BE2C (cell line): Measurements from ENCODE around the gene TTF1.

Experiments used
- DNase-seq: peaks from one replicate; pipeline ENCODE4 v3.0.0-alpha.2; 2020
- H3K27me3 ChIP-seq: fragments of 250-450 bp; sonication (Bioruptor Pico); 2 replicates; pipeline ENCODE4 v1.5.1; 2020; ENCODE audit warnings: mild to moderate bottlenecking
- H3K36me3 ChIP-seq: fragments of 250-450 bp; sonication (Bioruptor Pico); 2 replicates; pipeline ENCODE4 v1.5.1; 2020; ENCODE audit warnings: mild to moderate bottlenecking
- H3K4me1 ChIP-seq: fragments of 250-450 bp; sonication (Bioruptor Pico); 2 replicates; pipeline ENCODE4 v1.5.1; 2020
- H3K4me3 ChIP-seq: 2 replicates; pipeline ENCODE4 v1.5.1; 2011; ENCODE audit warnings: low read depth, low read length
- H3K9me3 ChIP-seq: fragments of 250-450 bp; sonication (Bioruptor Pico); 2 replicates; pipeline ENCODE4 v1.5.1; 2020
- CTCF ChIP-seq: IDR thresholded peaks from 2 replicates; pipeline ENCODE4 v1.5.1; 2012; ENCODE audit warnings: mild to moderate bottlenecking, low read depth, low read length

Gene TTF1

GRCh38 chr9:132351404-132352045 is 55.1 kb downstream of the TTF1 start:
- Histone ChIP-seq H3K4me1 (peaks cover 4% of the 10 kb centered on the region; the same call in 1 of the 2 replicates), H3K9me3 (no peaks in the 10 kb centered on the region), H3K4me3 (no peak overlapping the region), H3K36me3 (peaks cover 43% of the 10 kb centered on the region), H3K27me3 (no peaks in the 10 kb centered on the region)
- no peak for TF ChIP-seq CTCF
- no peak for DNase-seq

- TF ChIP-seq CTCF: no peak
- H3K4me1 ChIP-seq: peaks cover 4% of the 10 kb centered on the region; the same call in 1 of the 2 replicates
- H3K27me3 ChIP-seq: no peaks in the 10 kb centered on the region
- DNase-seq: no peak
- peaks cover 49% of the 10 kb centered on the region for H3K36me3 ChIP-seq
- no peaks in the 10 kb centered on the region for H3K9me3 ChIP-seq
- no peak overlapping the region for H3K4me3 ChIP-seq
Measured at GRCh38 chr9:132350861-132351315, 55.8 kb downstream of the TTF1 start.

GRCh38 chr9:132348676-132349075 is 58.0 kb downstream of the TTF1 start:
- Histone ChIP-seq H3K27me3 (no peaks in the 10 kb centered on the region), H3K36me3 (peaks cover 65% of the 10 kb centered on the region), H3K9me3 (no peaks in the 10 kb centered on the region), H3K4me3 (no peak overlapping the region), H3K4me1 (peaks cover 4% of the 10 kb centered on the region; the same call in 1 of the 2 replicates)
- no peak for TF ChIP-seq CTCF
- no peak for DNase-seq

- no peak for TF ChIP-seq CTCF
- no peaks in the 10 kb centered on the region for H3K27me3 ChIP-seq
- no peak overlapping the region for H3K4me3 ChIP-seq
- H3K4me1 ChIP-seq: peaks cover 4% of the 10 kb centered on the region; the same call in 1 of the 2 replicates
- no peak for DNase-seq
- no peaks in the 10 kb centered on the region for H3K9me3 ChIP-seq
- peaks cover 70% of the 10 kb centered on the region for H3K36me3 ChIP-seq
Measured at GRCh38 chr9:132346177-132346576, 60.5 kb downstream of the TTF1 start.

GRCh38 chr9:132341177-132341840 is 65.3 kb downstream of the TTF1 start:
- DNase-seq: no peak
- peaks cover 53% of the 10 kb centered on the region for H3K36me3 ChIP-seq

More at GRCh38 chr9:132341177-132341840, 65.3 kb downstream of the TTF1 start:
- no peak overlapping the region for H3K4me3 ChIP-seq
- no peaks in the 10 kb centered on the region for H3K4me1 ChIP-seq
- no peaks in the 10 kb centered on the region for H3K27me3 ChIP-seq
- no peaks in the 10 kb centered on the region for H3K9me3 ChIP-seq
- no peak for TF ChIP-seq CTCF
